Endometrial microvascular endothelial cells (primary cell): ENCODE data around the gene TMEM231. TPM values are rescaled to one million over a fixed set of nuclear protein-coding genes. Genes with fewer than 3 reads are reported as not detected.
"Not testable (repeated sequence)": the region's sequence is repeated elsewhere in the genome, so short reads cannot be mapped to it uniquely, and the experiment has no call there.

ENCODE experiments used
- in situ Hi-C: cut with HindIII; loops from 2 replicates; pipeline ENCODE4 v1.10.0; 2017; ENCODE audit warnings: low sequenced_read_pairs, low pct_unique_long_range_greater_than_20kb; ENCODE audit errors: inconsistent ontology term
- total RNA-seq: library from RNA; depleted of rRNA; stranded (reverse); fragments of >200 nt; gene quantifications from one replicate; pipeline ENCODE4 v1.2.3, GENCODE V29; 2015; ENCODE audit errors: inconsistent ontology term

The TMEM231 gene
- total RNA-seq, 1 donor from 2014 or later, result 5.8 TPM

GRCh38 chr16:75538882-75539565 is 17.0 kb downstream of the TMEM231 start:
- in situ Hi-C loops, result not testable (repeated sequence)

- in situ Hi-C loops, result no loop called here
Observed at GRCh38 chr16:75537776-75538175, 18.3 kb downstream of the TMEM231 start.

GRCh38 chr16:75535901-75536300 is 20.2 kb downstream of the TMEM231 start, which contains the start of gene CHST5:
TSS of gene CHST5 (minus strand) at chr16:75536108. CDS start at chr16:75530384, 5,724 bp downstream.
- in situ Hi-C loops, result no loop called here

- in situ Hi-C loops, result no loop called here
Observed at GRCh38 chr16:75535211-75535843, 20.7 kb downstream of the TMEM231 start.

GRCh38 chr16:75534560-75535205 is 21.4 kb downstream of the TMEM231 start:
- in situ Hi-C loops, result no loop called here

- in situ Hi-C loops, result no loop called here
Observed at GRCh38 chr16:75532791-75533190, 23.3 kb downstream of the TMEM231 start.

GRCh38 chr16:75532142-75532765 is 23.8 kb downstream of the TMEM231 start:
- in situ Hi-C loops, result no loop called here

- in situ Hi-C loops, result no loop called here
Observed at GRCh38 chr16:75529959-75530358, 26.1 kb downstream of the TMEM231 start.

- in situ Hi-C loops, result no loop called here
Observed at GRCh38 chr16:75529056-75529905, 26.8 kb downstream of the TMEM231 start.

GRCh38 chr16:75527825-75528299 is 28.2 kb downstream of the TMEM231 start:
- in situ Hi-C loops, result no loop called here

GRCh38 chr16:75526032-75526790 is 29.8 kb downstream of the TMEM231 start:
- in situ Hi-C loops, result no loop called here

GRCh38 chr16:75519175-75519574 is 36.9 kb downstream of the TMEM231 start:
- in situ Hi-C loops, result no loop called here

GRCh38 chr16:75516189-75516966 is 39.7 kb downstream of the TMEM231 start:
- in situ Hi-C loops, result not testable (repeated sequence)

GRCh38 chr16:75514296-75514695 is 41.8 kb downstream of the TMEM231 start:
- in situ Hi-C loops, result no loop called here

- in situ Hi-C loops, result no loop called here
Observed at GRCh38 chr16:75506574-75506973, 49.5 kb downstream of the TMEM231 start.

GRCh38 chr16:75506107-75506506 is 49.9 kb downstream of the TMEM231 start:
- in situ Hi-C loops, result no loop called here

GRCh38 chr16:75503801-75504200 is 52.3 kb downstream of the TMEM231 start:
- in situ Hi-C loops, result no loop called here
